DOHH2 (cell line): ENCODE data around the gene RPL32.

Experiments
- EZH2phosphoT487 ChIP-seq: fragments of 200-600 bp; sonication (generic); IDR thresholded peaks from 2 replicates; pipeline ENCODE4 v1.6.1; 2017; ENCODE audit warnings: borderline replicate concordance, mild to moderate bottlenecking, antibody characterized with exemption, low read length, moderate library complexity, mixed read lengths
- TF ChIP-seq, protein P1 (sequence below): fragments of 200-600 bp; sonication (generic); IDR thresholded peaks from one replicate; pipeline ENCODE4 v1.5.1; 2014; ENCODE audit warnings: antibody characterized with exemption, mild to moderate bottlenecking, low read depth, low read length; ENCODE audit not compliant: poor library complexity, severe bottlenecking

- TF ChIP-seq, protein P1, sequence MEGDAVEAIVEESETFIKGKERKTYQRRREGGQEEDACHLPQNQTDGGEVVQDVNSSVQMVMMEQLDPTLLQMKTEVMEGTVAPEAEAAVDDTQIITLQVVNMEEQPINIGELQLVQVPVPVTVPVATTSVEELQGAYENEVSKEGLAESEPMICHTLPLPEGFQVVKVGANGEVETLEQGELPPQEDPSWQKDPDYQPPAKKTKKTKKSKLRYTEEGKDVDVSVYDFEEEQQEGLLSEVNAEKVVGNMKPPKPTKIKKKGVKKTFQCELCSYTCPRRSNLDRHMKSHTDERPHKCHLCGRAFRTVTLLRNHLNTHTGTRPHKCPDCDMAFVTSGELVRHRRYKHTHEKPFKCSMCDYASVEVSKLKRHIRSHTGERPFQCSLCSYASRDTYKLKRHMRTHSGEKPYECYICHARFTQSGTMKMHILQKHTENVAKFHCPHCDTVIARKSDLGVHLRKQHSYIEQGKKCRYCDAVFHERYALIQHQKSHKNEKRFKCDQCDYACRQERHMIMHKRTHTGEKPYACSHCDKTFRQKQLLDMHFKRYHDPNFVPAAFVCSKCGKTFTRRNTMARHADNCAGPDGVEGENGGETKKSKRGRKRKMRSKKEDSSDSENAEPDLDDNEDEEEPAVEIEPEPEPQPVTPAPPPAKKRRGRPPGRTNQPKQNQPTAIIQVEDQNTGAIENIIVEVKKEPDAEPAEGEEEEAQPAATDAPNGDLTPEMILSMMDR: no peak
- TF ChIP-seq EZH2phosphoT487: no peak
Observed at GRCh38 chr3:12831301-12831866, 10.0 kb downstream of the RPL32 start.
